GM15510 (cell line): ENCODE results near the gene ZMYM3.

ENCODE experiments used
- POLR2A ChIP-seq: IDR thresholded peaks from 3 replicates; pipeline ENCODE4 v1.6.1; 2011; ENCODE audit warnings: borderline replicate concordance; ENCODE audit not compliant: insufficient read length; ENCODE audit errors: extremely low read depth

Gene ZMYM3

GRCh38 chrX:71224098-71224708, 29.7 kb downstream of the ZMYM3 start:
- no peak for TF ChIP-seq POLR2A

GRCh38 chrX:71222929-71223328, 31.0 kb downstream of the ZMYM3 start, which contains the start of gene GJB1:
Gene GJB1 (plus strand): TSS chrX:71223224. CDS start chrX:71223708, 484 bp downstream.
- TF ChIP-seq POLR2A, result no peak

GRCh38 chrX:71221145-71221544, 32.8 kb downstream of the ZMYM3 start:
- TF ChIP-seq POLR2A, result no peak

- TF ChIP-seq POLR2A, result no peak
Measured at GRCh38 chrX:71217298-71217697, 36.6 kb downstream of the ZMYM3 start.

- no peak for TF ChIP-seq POLR2A
Measured at GRCh38 chrX:71216485-71216884, 37.5 kb downstream of the ZMYM3 start.

GRCh38 chrX:71215338-71215912, 38.5 kb downstream of the ZMYM3 start:
- no peak for TF ChIP-seq POLR2A

- TF ChIP-seq POLR2A, result no peak
Measured at GRCh38 chrX:71214604-71215337, 39.2 kb downstream of the ZMYM3 start.

- no peak for TF ChIP-seq POLR2A
Measured at GRCh38 chrX:71214152-71214551, 39.8 kb downstream of the ZMYM3 start.

- no peak for TF ChIP-seq POLR2A
Measured at GRCh38 chrX:71212536-71212935, 41.4 kb downstream of the ZMYM3 start.

- TF ChIP-seq POLR2A, result no peak
Measured at GRCh38 chrX:71210816-71211215, 43.1 kb downstream of the ZMYM3 start.

GRCh38 chrX:71199252-71200008, 54.5 kb downstream of the ZMYM3 start:
- TF ChIP-seq POLR2A, result no peak

- TF ChIP-seq POLR2A, result no peak
Measured at GRCh38 chrX:71198066-71198465, 55.9 kb downstream of the ZMYM3 start.

GRCh38 chrX:71195964-71196649, 57.8 kb downstream of the ZMYM3 start:
- no peak for TF ChIP-seq POLR2A

- no peak for TF ChIP-seq POLR2A
Measured at GRCh38 chrX:71191248-71191647, 62.7 kb downstream of the ZMYM3 start.
